Stimulated activated CD8-positive, alpha-beta memory T cell treated with anti-CD3 and anti-CD28 coated beads, Interleukin-12 subunit alpha, Interleukin-12 subunit beta, amount 100 ng/mL, for 4 hours (primary cell): ENCODE measurements around the gene HOXA3.

Source experiments
- DNase-seq: peaks from one replicate; pipeline ENCODE4 v3.0.0-alpha.2; 2020; ENCODE audit warnings: low read depth

Gene HOXA3

GRCh38 chr7:27154901-27155815 lies 2.8 kb upstream of the HOXA3 start:
- no peak for DNase-seq

DNA sequence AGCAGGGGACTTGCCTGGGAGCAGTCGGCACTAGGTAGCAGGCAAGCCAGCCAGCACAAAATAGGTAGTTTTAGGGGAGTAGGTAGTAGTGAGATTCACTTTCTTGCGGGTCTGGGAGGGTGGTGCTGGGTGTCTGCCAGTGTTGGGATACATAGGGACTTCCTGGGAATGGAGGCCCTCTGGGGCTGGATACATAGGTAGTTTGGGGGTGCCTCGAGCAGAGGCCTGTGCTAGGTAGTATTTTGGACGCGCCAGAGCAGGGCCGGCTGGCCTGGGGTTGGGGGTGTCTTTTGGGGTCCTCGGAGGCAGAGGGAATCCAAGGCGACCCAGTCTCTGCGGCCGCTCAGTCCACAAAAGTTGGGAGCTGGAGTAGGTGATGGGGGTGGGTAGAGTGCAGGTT lies 2.0 kb upstream of the HOXA3 start:
- no peak for DNase-seq

DNA sequence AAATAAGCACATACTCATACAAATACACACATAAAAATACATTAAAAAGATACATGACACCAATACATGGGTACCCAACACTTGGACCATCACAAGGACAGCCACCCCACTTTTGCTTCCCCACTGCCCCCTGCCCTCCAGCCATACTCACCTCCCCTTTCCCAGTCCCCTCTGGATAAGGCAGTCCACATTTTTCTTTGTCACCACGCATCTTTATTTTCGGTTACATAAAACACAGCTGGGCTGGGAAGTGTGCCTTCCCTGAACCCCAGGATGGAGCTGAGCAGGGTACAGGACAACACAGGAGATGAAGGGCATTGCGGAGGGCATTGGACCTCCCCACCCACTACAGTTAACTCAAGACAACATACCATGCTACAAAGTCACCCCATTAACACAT lies 1.1 kb upstream of the HOXA3 start:
- DNase-seq = no peak

GRCh38 chr7:27152816-27153442 lies 546 bp upstream of the HOXA3 start:
- no peak for DNase-seq

DNA sequence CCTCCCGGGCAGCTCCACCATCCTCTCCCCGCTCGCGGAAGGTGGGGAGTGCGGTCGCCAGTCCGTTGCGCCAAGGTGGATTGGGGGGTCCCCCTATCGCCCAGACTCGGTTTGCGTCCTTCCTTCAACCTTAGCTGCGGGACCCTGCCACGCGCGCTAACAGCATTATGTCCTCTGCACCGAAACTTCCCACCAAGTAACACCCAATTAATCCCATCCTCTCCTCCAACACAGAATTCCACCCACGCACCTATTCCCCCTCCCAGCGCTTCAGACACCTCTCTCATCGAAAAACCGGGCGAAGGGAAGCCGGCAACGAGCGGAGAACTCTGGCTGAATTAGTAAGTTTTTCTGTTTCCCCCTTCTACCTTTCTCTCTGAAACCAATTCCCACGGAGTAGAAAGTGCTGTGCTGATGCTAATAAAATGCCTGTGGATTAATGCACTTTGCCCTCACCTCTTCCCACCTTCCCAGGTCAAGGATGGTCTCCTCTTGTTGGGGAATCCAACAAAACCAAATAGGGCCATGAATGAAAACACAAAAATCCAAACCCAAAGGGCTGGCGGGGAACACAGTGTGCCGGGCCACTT lies 947 bp downstream of the HOXA3 start:
- DNase-seq = no peak

GRCh38 chr7:27150568-27151340 lies 1.6 kb downstream of the HOXA3 start:
- no peak for DNase-seq

- DNase-seq = no peak
These were observed 2.4 kb downstream of the HOXA3 start for GRCh38 chr7:27149842-27150567.

GRCh38 chr7:27148756-27149641 lies 3.4 kb downstream of the HOXA3 start:
- DNase-seq = no peak

- no peak for DNase-seq
These were observed 4.2 kb downstream of the HOXA3 start for GRCh38 chr7:27148031-27148755.

DNA sequence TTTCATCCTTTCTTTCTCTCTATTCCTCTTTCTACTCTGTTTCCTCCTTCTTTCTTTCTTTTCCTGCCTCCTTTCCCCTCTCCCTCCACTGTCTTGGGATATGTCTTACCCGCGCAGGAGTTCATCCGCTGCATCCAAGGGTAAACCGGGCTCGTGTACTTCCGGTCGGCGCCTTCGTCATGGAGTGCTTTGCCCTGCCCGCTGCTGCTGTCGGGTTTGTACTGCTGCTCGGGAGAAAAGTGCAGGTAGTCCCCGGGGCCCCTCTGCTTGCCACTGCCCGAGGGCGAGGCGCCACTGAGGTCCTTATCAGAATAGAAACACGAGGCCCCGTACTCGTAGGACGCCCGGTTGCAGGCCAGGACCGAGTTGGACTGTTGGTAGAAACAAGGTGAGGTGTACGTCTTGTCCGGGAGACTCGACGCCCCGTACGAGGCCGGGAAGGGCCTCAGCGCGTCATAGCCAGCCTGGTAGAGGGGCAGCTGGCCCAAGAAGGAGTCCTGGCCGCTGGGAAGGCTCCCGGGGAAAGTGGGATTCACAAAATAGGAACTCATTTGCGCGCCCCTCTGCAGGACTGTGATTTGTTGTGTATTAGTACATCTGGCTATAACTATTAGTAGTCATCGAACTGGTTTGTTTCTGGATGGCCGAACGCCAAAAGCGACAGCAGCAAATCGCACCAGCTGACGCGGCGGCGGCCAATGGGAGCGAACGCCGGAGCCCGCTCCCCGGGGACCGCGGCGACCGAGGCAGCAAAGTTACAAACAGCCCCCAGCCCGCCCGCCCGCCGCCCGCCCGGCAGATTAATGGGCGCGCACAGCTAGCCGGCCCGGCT lies 5.0 kb downstream of the HOXA3 start, which contains the start of gene HOXA6:
TSS of gene HOXA6 (minus strand) at position 576 of the 832 bp plus-strand sequence. CDS start at position 551, 25 bp downstream.
- no peak for DNase-seq

DNA sequence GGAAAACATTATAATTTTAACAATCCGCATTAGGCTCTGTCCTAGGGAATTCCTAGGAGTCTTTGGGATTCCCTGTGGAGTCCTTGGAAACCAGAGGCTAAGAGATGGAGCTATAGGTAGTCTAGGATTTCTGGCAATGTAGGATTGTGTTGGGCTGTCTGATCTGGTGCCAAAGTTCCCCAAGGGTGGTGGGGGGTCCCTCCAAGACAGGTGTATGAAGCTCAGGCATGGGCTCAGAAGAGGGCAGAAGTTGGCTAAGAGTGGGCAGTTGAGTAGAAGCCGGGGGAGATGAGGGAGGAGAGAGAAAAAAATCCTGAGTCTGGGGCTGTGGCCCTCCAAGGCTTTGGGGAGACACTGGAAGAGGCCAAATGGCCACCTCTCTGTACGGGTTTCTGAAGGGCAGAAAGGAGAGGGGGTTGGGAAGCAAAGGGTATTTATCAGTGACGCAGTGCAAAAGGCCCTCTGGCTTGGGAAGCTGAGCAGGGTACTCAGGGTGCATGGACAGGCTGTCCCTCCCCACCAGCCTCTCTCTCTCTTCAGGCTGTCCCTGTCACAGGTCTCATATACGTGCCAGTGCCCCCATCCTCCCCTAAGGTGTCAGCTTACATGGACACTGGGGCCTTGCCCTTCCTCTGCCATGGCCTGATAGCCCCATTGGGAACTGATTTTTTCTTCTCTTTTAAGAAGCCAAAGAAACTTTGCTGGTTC lies 5.7 kb downstream of the HOXA3 start:
- no peak for DNase-seq

DNA sequence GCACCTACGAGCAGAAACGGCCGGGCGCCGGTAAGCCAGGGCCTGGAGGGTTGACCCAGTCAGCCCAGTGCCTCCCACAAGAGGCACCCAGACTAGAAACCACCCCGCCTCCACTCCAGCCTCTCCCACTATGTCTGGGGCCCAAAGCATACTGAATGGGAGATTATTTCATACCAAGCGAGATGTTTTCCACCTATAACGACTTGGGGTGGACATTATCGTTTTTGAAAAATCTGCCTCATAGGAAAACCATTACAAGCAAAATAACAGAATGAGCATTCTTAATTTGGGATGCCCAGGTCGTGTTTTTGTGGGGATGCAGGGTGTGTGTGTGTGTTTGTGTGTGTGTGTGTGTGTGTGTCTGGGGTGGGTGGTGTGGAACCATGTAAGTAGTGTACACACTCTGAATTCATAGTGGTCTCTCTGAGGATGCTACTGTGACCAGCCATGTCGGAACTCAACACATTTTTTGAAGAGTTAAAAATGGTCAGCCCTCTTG lies 6.4 kb downstream of the HOXA3 start:
- DNase-seq = no peak

- DNase-seq = no peak
These were observed 7.0 kb downstream of the HOXA3 start for GRCh38 chr7:27145165-27145913.

DNA sequence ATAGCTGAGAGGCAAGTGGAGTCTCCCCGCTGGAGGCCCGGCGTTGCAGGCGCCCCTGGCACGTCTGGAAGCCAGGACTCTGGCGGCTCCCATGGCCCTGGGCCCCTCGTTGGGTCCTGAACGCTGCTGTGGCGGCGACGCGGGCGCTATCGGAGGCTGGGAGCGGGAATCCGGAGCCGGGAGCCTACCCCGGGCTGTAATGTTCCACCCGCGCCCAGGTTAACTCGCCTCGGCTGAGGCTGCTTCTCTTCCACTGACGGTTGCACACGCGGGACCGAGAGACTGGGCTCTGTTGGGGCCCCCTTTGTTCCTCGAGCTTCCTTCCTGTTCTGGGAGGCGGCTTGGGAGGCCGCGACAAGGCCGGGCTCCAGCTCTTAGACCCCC lies 7.6 kb downstream of the HOXA3 start:
- no peak for DNase-seq

DNA sequence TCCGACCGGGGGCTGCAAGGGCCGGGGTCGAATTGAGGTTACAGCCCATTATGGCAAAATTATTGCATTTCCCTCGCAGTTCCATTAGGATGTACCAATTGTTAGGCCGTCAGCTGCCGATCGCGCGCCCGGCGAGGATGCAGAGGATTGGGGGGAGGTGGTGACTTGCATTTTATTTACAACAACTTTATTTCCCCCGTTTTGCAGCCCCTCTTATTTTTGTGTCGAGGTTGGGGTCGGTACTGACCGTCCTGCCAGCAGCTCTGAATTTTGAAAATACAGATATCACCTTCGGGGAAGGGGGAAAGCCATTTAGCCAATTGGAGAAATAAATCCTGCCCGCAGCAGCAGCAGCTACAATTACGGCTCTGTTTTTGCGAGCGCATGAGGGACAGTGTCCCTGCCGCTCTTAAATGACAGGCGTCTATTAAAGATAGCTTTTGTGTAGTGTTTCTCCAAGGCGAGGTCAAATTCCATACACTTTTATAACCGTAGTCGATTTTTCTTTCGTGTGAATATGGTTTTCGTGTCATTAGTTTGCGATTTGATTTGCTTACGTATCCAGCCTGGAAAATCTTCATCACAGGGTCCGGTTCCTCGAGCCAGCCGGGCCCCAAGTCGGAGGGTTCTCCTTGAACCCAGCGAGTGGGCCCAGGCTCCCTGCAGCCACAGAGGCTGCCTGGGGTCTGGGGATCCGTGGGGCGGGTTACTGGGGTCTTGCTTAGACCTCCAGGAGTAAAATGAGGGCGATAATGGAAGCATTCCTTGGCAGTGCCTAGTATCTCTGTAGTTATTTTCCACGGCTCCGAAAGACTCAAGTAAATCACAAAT lies 8.2 kb downstream of the HOXA3 start:
- DNase-seq = no peak
